HFF-Myc (cell line): ENCODE measurements around the gene HDAC4.

Source experiments
- DNase-seq: peaks from one replicate; pipeline ENCODE4 v3.0.0-alpha.2; 2011; ENCODE audit warnings: low read depth; ENCODE audit errors: extremely low read depth
- H3K4me3 ChIP-seq: replicated peaks from 2 replicates; pipeline ENCODE4 v1.5.1; 2011; ENCODE audit warnings: low read depth, mild to moderate bottlenecking, control low read depth, low read length
- CTCF ChIP-seq: IDR thresholded peaks from 2 replicates; pipeline ENCODE4 v1.5.1; 2012; ENCODE audit warnings: mild to moderate bottlenecking, low read depth, low read length, control low read depth; ENCODE audit errors: missing control alignments

Gene HDAC4

GRCh38 chr2:239165206-239165831, 235.5 kb downstream of the HDAC4 start:
- H3K4me3 ChIP-seq = no peak overlapping the region
- no peak for TF ChIP-seq CTCF
- no peak for DNase-seq

- no peak for TF ChIP-seq CTCF
- DNase-seq = no peak
- H3K4me3 ChIP-seq = no peak overlapping the region
These were observed 236.4 kb downstream of the HDAC4 start for GRCh38 chr2:239164335-239164871.

DNA sequence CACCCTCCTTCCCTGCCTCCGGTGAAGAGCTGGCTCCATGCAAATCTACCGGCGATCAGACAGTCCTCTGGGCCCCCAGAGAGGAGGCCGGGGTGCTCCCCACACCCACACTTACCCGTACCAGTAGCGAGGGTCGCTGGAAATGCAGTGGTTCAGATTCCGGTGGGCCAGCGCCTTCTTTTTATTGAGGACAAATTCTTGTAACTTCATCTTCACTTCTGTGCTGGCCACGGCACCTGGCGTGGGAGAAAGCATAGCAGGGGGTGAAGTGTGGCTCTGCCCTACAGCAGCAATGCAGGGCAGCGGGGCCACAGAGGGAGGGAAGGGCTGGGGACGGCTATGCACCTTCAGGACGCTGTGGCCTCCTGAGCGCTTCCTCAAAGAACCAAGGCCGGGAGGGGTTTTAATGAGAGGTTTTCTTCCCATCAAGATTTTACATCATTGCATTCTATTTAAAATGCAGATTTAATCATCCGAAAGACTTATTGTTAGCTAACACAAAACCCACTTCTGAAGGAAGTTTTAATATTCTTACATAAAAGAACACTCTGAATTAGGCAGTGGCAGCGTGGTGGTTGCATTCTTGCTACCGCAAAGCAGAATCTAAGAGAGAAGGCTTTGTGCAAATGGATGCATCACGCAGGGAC, 237.0 kb downstream of the HDAC4 start:
- DNase-seq = no peak
- no peak for TF ChIP-seq CTCF
- H3K4me3 ChIP-seq = no peak overlapping the region

DNA sequence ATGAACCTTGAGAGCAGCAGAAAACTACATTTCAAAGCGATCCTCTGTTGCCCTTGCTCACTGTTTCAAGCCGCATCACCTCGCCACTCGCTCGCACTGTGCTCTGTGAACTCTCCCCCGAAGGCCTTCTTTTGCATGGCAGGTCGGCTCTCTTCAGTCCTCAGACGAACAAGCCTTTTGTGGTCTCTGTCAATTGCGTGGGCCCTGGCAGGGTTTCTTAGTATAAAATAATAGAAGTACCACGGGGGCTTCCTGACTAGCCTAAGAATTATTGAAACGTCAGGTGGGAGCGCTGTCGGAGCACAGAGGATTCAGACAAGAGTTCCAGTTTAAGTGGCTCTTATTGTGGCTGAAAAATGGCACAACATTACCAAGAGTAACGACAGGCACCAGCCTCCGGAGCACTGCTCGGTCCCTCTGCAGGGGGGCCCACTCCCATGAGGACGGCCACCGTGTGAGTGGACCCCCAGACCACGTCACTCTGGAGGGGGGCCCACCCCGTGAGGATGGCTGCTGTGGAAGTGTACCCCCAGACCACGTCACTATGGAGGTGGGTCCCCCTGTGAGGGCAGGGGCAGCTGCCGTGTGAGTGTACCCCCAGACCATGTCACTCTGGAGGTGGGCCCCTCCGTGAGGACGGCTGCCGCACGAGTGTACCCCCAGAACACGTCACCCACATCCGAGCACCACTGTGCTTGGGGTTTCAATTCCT, 237.7 kb downstream of the HDAC4 start:
- no peak for TF ChIP-seq CTCF
- no peak overlapping the region for H3K4me3 ChIP-seq
- DNase-seq = no peak

GRCh38 chr2:239162141-239162821, 238.5 kb downstream of the HDAC4 start:
- DNase-seq = no peak
- H3K4me3 ChIP-seq = no peak overlapping the region
- TF ChIP-seq CTCF = no peak

- TF ChIP-seq CTCF = no peak
- no peak for DNase-seq
- H3K4me3 ChIP-seq = no peak overlapping the region
These were observed 239.1 kb downstream of the HDAC4 start for GRCh38 chr2:239161711-239162140.
